ENCODE measurements around the gene DCDC2.
"Not testable (repeated sequence)": the region's sequence is repeated elsewhere in the genome, so short reads cannot be mapped to it uniquely, and the experiment has no call there.

Gene DCDC2

DNA sequence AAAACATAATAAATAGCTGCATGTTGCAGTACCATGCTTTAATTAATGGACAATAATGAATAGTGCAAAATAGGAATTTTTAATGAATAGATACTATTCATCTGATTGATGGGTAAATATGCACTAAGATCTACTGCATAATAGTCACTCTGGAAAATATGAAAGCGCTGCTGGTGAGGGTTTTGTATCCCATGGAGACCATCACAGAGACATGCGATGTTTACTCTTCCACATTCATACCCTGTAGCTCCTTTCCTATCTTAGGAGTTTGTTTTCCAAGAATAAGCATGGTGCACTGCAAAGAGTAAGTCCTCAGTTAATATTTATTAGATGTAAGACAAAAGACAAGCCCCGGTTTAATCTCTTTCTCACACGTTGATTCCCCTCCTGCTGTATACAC, 150.4 kb downstream of the DCDC2 start:
- POLR2A ChIA-PET, result no interaction called here
- no peak for DNase-seq (ENCODE audit: extremely low spot score)
- TF ChIP-seq FOXA1 (IDR thresholded peaks at IDR 0.05) (no peak), L3MBTL2 (conservative IDR thresholded peaks at IDR 0.05) (no peak)
- CTCF ChIA-PET, result interaction anchor here (1.4 kb wide), 1 partner anchor 142 kb away, joined by 3 read pairs; no protein-coding TSS in a partner anchor

GRCh38 chr6:24205020-24205492, 152.8 kb downstream of the DCDC2 start:
- POLR2A ChIA-PET, result no interaction called here
- peak; percentile 36 for DNase-seq (ENCODE audit: extremely low spot score)
- TF ChIP-seq HDGF (IDR thresholded peaks at IDR 0.05; ENCODE audit: borderline replicate concordance) (no peak), TARDBP (IDR thresholded peaks at IDR 0.05) (no peak), FOXK2 (IDR thresholded peaks at IDR 0.05) (no peak), SUZ12 (IDR thresholded peaks at IDR 0.05) (no peak), ELF4 (IDR thresholded peaks at IDR 0.05) (no peak), NFRKB (IDR thresholded peaks at IDR 0.05) (no peak), SP1 (IDR thresholded peaks at IDR 0.05) (no peak), LEF1 (IDR thresholded peaks at IDR 0.05; ENCODE audit: borderline replicate concordance) (no peak), L3MBTL2 (conservative IDR thresholded peaks at IDR 0.05) (no peak), PKNOX1 (IDR thresholded peaks at IDR 0.05) (no peak), FOXM1 (IDR thresholded peaks at IDR 0.05; ENCODE audit: borderline replicate concordance) (no peak), ARNT (IDR thresholded peaks at IDR 0.05) (no peak), FOXA1 (IDR thresholded peaks at IDR 0.05) (no peak), BHLHE40 (IDR thresholded peaks at IDR 0.05; ENCODE audit: borderline replicate concordance) (no peak), CTBP1 (IDR thresholded peaks at IDR 0.05; ENCODE audit: borderline replicate concordance) (no peak), ZNF384 (IDR thresholded peaks at IDR 0.05) (no peak)
- CTCF ChIA-PET, result no interaction called here

- CTCF ChIA-PET; DNase-seq (ENCODE audit: extremely low spot score); POLR2A ChIA-PET: not testable (repeated sequence)
These were observed 153.7 kb downstream of the DCDC2 start for GRCh38 chr6:24204113-24204512.

DNA sequence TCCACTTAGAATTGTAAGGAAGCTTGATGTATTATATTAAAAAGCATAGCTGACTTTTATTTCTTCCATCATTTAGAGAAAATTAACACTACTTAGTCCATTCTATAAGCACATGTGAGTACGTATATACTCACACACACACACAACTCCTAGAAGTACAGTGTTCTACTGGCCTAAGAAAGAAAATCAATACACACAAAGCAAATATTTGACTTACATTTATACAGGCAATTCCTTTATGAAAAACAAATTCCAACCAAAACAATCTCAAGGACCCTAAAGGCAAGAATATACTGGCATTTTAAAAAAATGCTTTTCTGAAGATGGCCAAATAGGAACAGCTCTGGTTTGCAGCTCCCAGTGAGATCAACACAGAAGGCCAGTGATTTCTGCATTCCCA, 160.0 kb downstream of the DCDC2 start:
- CTCF ChIA-PET, result no interaction called here

GRCh38 chr6:24195836-24196597, 161.8 kb downstream of the DCDC2 start:
- ChIA-PET POLR2A (no interaction called here), CTCF (interaction anchor here (0.6 kb wide), 1 partner anchor 11 kb away, joined by 3 read pairs; no protein-coding TSS in a partner anchor)
- no peak for DNase-seq (ENCODE audit: extremely low spot score)
- TF ChIP-seq LEF1 (IDR thresholded peaks at IDR 0.05; ENCODE audit: borderline replicate concordance) (no peak), PKNOX1 (IDR thresholded peaks at IDR 0.05) (no peak), FOXA1 (IDR thresholded peaks at IDR 0.05) (no peak), SUZ12 (IDR thresholded peaks at IDR 0.05) (no peak), L3MBTL2 (conservative IDR thresholded peaks at IDR 0.05) (no peak), ARNT (IDR thresholded peaks at IDR 0.05) (no peak), CTBP1 (IDR thresholded peaks at IDR 0.05; ENCODE audit: borderline replicate concordance) (no peak), BHLHE40 (IDR thresholded peaks at IDR 0.05; ENCODE audit: borderline replicate concordance) (no peak), FOXM1 (IDR thresholded peaks at IDR 0.05; ENCODE audit: borderline replicate concordance) (no peak), FOXK2 (IDR thresholded peaks at IDR 0.05) (no peak), ZNF384 (IDR thresholded peaks at IDR 0.05) (no peak), HDGF (IDR thresholded peaks at IDR 0.05; ENCODE audit: borderline replicate concordance) (no peak), NFRKB (IDR thresholded peaks at IDR 0.05) (no peak), SP1 (IDR thresholded peaks at IDR 0.05) (no peak), TARDBP (IDR thresholded peaks at IDR 0.05) (no peak)

More for the DNA sequence above, 160.0 kb downstream of the DCDC2 start:
- TF ChIP-seq ARNT (IDR thresholded peaks at IDR 0.05) (no peak), ELF4 (IDR thresholded peaks at IDR 0.05) (no peak), FOXK2 (IDR thresholded peaks at IDR 0.05) (no peak), L3MBTL2 (conservative IDR thresholded peaks at IDR 0.05) (no peak), SP1 (IDR thresholded peaks at IDR 0.05) (no peak), TARDBP (IDR thresholded peaks at IDR 0.05) (no peak), ZNF384 (IDR thresholded peaks at IDR 0.05) (no peak), BHLHE40 (IDR thresholded peaks at IDR 0.05; ENCODE audit: borderline replicate concordance) (no peak), SUZ12 (IDR thresholded peaks at IDR 0.05) (no peak), NFRKB (IDR thresholded peaks at IDR 0.05) (no peak), LEF1 (IDR thresholded peaks at IDR 0.05; ENCODE audit: borderline replicate concordance) (no peak), FOXM1 (IDR thresholded peaks at IDR 0.05; ENCODE audit: borderline replicate concordance) (no peak)
- no peak for DNase-seq (ENCODE audit: extremely low spot score)
- POLR2A ChIA-PET, result no interaction called here

- ChIA-PET CTCF (no interaction called here), POLR2A (no interaction called here)
- TF ChIP-seq FOXA1 (IDR thresholded peaks at IDR 0.05), result no peak
- no peak for TF ChIP-seq TARDBP (IDR thresholded peaks at IDR 0.05)
- no peak for TF ChIP-seq CTBP1 (IDR thresholded peaks at IDR 0.05; ENCODE audit: borderline replicate concordance)
- TF ChIP-seq ZNF384 (IDR thresholded peaks at IDR 0.05), result no peak
- no peak for TF ChIP-seq NFRKB (IDR thresholded peaks at IDR 0.05)
- no peak for TF ChIP-seq ELF4 (IDR thresholded peaks at IDR 0.05)
- no peak for TF ChIP-seq ARNT (IDR thresholded peaks at IDR 0.05)
- no peak for TF ChIP-seq SP1 (IDR thresholded peaks at IDR 0.05)
- no peak for TF ChIP-seq HDGF (IDR thresholded peaks at IDR 0.05; ENCODE audit: borderline replicate concordance)
- TF ChIP-seq BHLHE40 (IDR thresholded peaks at IDR 0.05; ENCODE audit: borderline replicate concordance), result no peak
- TF ChIP-seq PKNOX1 (IDR thresholded peaks at IDR 0.05), result no peak
- no peak for TF ChIP-seq LEF1 (IDR thresholded peaks at IDR 0.05; ENCODE audit: borderline replicate concordance)
- TF ChIP-seq SUZ12 (IDR thresholded peaks at IDR 0.05), result no peak
- TF ChIP-seq FOXM1 (IDR thresholded peaks at IDR 0.05; ENCODE audit: borderline replicate concordance), result no peak
- TF ChIP-seq L3MBTL2 (conservative IDR thresholded peaks at IDR 0.05), result no peak
- DNase-seq (ENCODE audit: extremely low spot score), result no peak
These were observed 162.7 kb downstream of the DCDC2 start for GRCh38 chr6:24194978-24195700.

Measured in HEK293T (cell line).